NCI-H1930 (cell line): Measurements from ENCODE around the gene CHRNA9.

Source experiments
- DNase-seq, 2 experiments: peaks; one replicate each; lab custom pipeline; 2025; lab: John Stamatoyannopoulos, UW

Gene CHRNA9

DNA sequence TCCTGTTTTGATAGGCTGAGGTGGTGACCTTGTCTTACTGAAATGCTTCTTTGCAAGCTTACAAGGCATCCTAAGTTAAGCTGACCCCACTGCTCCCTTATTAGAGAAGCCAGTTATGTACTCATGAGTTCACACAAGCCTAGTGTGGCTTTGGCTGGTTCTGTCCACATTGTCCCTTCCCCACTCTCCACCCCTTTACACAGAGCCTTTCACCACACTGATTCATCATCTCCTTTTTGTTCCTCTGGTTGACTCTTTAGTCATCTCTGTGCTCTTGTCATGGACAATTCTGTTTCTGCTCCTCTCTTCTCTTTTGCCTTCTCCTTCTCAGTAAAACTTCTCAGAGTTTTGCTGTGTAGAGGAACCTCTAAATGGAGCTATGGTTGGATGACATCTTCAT lies 4.9 kb downstream of the CHRNA9 start:
- DNase-seq: no peak

GRCh38 chr4:40347472-40347871 lies 12.3 kb downstream of the CHRNA9 start:
- DNase-seq: no peak

DNA sequence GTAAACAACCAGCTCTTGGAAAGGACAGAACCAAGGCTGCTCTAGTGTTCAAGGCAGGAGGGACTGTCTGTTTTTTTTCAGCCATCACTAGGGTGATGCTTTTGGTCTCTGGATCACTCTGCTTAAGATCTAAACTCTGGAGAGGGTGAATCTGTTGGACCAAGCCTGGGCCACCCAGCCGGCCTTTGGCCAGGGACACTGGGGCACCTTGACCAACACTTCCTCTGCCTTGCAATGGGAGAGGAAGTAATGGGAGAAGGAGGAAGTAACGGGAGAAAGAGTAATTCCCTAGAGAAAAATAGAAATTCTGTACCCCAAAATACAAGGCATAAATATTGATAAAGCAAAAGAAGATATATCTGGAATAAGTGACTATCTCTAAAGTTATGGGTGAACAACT lies 12.9 kb downstream of the CHRNA9 start:
- no peak for DNase-seq

DNA sequence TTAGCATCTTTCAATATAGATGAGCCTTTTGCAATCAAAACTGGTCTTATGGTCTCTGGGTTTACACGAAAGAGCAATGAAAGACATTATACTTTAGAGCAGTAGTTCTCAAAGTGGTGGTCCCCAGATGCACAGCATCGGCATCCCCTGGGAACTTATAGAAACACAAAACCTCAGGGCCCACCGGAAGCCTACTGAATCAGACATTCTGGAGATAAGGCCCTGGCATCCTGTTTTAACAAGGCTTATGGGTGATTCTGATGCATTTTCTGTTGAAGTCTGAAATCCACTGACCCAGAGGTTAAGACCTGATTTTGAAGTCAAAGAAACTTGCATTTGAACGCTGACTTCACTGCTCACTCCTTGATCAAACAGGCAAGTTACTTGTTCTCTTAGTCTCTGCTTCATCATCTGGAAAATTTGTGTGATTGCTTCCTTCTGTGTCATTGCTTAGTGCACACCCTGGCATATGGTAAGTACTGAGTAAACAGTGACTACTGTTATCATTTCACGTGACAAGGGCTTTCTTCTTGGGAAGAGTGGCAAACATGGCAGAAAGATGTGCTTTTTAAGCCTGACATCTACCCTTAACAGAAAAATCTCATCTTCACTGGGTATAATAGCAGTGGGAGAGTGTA lies 14.5 kb downstream of the CHRNA9 start:
- DNase-seq: no peak

GRCh38 chr4:40350627-40351227 lies 15.6 kb downstream of the CHRNA9 start:
- no peak for DNase-seq

GRCh38 chr4:40354158-40354557 lies 19.0 kb downstream of the CHRNA9 start:
- DNase-seq: no peak

DNA sequence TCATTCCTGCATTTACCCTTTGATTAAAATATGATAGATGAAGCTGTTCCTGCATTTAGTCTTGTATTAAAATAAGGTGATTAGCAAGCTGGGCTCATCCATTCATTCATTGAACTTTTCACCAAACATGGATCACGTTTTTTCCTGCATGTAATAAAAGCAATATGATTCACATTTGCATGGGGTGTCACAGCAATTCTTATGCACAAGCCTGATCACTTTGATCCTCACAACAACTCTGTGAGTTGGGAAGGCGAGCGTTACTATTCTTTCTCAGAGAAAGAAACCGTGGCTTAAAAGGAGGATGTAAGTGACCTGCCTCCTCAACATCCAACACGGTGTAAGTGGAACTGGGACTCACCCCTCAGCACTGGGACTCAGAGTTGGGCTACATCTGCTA lies 20.0 kb downstream of the CHRNA9 start:
- no peak for DNase-seq

DNA sequence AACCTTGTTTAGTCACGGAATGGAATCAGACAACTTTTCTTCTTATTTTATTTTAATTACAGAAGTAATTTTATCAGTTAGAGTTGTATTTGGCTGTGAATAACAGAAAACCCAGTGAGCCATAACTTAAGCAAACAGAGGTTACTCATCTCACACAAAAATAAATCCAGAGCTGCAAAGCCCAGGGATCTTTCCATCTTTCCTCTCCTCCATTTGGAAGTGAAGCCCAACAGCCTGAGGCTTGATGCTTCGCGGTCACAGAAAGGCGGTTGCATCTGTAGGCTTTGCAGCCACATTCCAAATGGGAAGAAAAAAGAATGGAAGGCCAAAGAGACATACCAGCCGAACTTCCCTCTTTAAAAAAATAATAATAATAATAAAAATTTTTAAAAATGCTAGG lies 22.6 kb downstream of the CHRNA9 start:
- no peak for DNase-seq

GRCh38 chr4:40361338-40361737 lies 26.2 kb downstream of the CHRNA9 start:
- no peak for DNase-seq

- no peak for DNase-seq
Observed at GRCh38 chr4:40363382-40363920, 28.3 kb downstream of the CHRNA9 start.

DNA sequence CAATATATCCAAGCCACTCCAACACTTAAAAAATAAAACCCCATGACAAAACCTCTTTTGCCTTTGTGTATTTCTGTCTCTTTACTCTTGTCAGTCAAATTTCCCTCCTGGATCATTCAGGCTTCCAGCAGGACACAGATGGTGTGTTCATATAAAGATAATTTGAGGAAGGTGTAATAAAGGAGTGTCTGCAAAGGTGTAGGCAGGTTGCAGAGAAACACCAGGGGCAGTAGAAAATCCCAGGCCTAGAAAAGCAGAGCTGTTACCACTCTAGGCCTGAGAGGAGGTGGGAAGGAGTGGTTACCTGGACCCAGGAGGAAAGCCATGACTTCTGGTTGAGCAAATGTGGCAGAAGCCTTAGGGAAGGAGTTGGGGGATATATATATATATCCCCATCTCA lies 28.8 kb downstream of the CHRNA9 start:
- no peak for DNase-seq

DNA sequence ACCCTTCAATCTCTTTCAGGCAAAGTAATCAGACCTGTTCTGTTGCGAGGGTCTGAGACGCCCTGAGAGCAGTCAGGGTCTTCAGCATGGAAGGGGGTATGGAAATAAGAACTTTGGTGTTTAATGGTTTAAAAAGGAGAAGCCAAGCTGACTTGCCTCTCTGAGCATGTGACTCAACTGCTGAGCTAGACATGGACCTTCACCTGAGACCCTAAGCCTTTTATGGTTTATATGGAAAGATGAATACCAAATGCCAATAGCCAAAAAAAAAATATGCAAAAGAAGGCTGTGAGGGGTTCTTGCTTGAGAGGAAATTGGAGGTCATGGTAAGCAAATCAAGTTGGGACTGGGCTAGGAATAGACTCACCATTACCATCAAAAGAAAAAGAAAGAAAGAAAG lies 30.6 kb downstream of the CHRNA9 start:
- DNase-seq: no peak

- DNase-seq: no peak
Observed at GRCh38 chr4:40367451-40367850, 32.3 kb downstream of the CHRNA9 start.

DNA sequence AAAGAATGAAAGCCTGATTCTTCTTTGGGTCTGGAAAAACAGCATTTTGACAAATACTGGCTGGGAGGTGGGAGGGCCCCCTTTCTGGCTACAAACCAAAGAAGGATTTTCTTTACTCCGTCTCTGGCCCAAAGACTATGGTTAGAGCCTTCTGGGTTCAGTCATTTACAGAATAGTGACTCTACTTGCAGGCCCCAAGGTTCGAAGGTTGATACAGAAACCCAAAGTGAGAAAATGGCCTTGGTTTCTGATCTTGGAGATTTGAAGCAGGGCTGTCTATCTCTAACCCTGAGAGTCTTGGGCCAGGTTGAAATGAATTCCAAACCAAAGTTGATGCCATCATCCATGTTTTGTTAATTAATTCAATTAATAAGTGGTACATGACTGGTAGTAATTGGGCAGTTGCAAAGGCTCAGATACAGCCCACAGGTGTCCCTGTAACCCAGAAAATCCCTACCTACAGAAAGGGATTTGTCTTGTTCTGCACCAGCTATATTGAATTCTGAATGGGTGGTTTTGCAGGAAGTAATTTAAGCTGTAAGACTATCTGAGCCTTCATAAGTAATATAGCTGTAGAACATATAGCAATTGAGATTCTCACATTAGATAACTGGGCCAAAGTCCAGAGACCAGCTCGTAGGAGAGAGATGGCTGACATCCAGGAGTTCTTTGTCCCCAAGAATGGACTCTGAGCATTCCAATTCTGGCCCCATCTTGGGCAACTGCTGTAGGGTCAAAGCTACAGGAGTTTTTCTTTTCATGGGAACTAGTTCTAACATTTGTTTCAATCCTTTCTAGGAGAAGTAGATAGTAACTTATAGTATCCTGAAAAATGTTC lies 34.5 kb downstream of the CHRNA9 start:
- no peak for DNase-seq

- no peak for DNase-seq
Observed at GRCh38 chr4:40372651-40373050, 37.5 kb downstream of the CHRNA9 start.

DNA sequence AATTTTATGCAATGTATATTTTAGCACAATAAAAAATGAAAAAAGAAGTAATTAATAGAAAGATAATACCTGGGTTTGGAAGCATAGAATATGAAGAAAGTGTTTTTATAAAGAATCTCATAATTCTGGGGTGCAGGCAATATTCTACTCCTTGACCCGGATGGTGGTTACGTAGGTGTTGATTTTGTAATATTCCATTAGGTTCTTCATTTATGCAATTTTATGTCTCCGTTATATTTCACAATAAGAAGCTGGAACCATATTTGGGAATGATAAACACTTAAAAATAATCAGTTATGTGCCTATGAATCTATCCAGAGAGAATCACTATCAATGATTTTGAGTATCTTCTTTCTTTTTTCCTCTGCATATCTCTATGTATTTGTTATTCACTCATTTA lies 38.5 kb downstream of the CHRNA9 start:
- no peak for DNase-seq

DNA sequence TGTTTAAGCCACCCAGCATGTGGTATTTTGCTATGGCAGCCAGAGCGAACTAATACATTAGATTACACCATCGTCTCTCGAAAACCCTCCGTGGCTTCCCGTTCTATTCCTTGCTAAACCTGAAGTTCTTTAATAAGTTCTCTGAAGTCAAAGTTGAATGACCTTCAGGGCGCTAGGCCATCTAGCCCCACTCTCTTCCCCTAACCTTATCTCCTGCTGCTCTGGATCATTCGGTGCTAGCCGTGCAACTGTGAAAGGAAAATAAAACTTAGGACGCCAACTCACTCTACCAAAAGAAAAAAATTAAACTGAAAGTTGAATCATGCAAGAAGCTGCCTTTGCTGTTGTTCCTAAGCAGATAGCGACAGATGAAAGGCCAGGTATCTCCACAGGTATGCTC lies 40.0 kb downstream of the CHRNA9 start:
- no peak for DNase-seq

- no peak for DNase-seq
Observed at GRCh38 chr4:40375620-40376019, 40.5 kb downstream of the CHRNA9 start.

GRCh38 chr4:40377512-40378365 lies 42.6 kb downstream of the CHRNA9 start:
- no peak for DNase-seq

GRCh38 chr4:40378619-40379018 lies 43.5 kb downstream of the CHRNA9 start:
- no peak for DNase-seq

GRCh38 chr4:40379248-40379647 lies 44.1 kb downstream of the CHRNA9 start:
- DNase-seq: no peak

DNA sequence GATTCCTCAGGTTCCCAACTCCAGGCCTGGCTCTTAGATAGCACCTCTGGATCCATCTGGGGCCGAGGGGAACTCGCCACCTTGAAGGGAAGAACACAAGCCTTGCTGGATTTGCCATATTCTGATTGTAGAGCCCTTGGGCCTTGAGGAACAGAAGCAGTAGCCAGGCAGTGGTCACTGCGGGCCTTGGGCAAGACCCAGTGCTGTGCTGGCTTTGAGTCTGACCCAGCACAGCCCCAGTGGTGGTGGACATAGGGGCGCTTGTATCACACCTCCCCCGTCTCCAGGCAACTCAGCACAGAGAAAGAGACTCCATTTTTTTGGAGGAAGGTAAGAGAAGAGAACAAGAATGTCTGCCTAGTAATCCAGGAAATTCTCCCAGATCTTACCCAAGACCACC lies 45.5 kb downstream of the CHRNA9 start:
- DNase-seq: no peak
